ENCODE measurements around the gene SLAMF9. TPM values are rescaled to one million over a fixed set of nuclear protein-coding genes. Genes with fewer than 3 reads are reported as not detected.

SLAMF9 gene
- total RNA-seq, 1 donor from 2014 or later, result not detected

DNA sequence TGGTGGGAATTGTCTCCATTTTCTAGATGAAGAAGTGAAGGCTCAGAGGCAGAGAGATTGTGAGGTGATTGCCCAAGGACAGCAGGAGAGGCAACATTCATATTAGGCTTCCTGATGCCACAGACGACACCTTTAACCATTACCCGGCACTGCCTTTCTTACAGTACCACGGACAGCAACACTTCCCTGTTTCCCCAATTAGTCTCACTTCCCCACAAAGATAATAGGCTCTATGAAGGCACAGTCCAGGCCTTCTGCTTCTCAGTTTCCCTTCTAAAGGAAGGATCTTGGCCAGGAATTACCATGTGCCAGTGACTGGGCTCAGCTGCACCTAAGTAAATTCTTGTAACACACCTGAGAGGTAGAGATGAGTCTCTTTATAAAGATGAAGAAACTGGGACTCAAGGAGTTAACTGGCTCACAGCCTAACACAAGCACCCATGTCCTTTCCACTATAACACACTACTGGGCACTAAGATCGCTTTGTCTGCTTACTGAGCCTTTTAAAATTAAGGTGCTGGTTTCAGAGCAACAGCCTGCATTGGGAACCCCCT, 18.2 kb downstream of the SLAMF9 start:
- H3K36me3 Mint-ChIP-seq (ENCODE audit: unreplicated experiment), result no peaks in the 10 kb centered on the region
- no peak overlapping the region for H3K4me3 Mint-ChIP-seq (ENCODE audit: unreplicated experiment)
- DNase-seq (ENCODE audit: extremely low spot score, unreplicated experiment), result no peak
- no peaks in the 10 kb centered on the region for H3K9me3 Mint-ChIP-seq (ENCODE audit: unreplicated experiment)
- no peaks in the 10 kb centered on the region for H3K4me1 Mint-ChIP-seq (ENCODE audit: unreplicated experiment)
- TF ChIP-seq, protein P1, sequence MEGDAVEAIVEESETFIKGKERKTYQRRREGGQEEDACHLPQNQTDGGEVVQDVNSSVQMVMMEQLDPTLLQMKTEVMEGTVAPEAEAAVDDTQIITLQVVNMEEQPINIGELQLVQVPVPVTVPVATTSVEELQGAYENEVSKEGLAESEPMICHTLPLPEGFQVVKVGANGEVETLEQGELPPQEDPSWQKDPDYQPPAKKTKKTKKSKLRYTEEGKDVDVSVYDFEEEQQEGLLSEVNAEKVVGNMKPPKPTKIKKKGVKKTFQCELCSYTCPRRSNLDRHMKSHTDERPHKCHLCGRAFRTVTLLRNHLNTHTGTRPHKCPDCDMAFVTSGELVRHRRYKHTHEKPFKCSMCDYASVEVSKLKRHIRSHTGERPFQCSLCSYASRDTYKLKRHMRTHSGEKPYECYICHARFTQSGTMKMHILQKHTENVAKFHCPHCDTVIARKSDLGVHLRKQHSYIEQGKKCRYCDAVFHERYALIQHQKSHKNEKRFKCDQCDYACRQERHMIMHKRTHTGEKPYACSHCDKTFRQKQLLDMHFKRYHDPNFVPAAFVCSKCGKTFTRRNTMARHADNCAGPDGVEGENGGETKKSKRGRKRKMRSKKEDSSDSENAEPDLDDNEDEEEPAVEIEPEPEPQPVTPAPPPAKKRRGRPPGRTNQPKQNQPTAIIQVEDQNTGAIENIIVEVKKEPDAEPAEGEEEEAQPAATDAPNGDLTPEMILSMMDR (IDR thresholded peaks at IDR 0.05), result no peak
- H3K27ac Mint-ChIP-seq (ENCODE audit: unreplicated experiment), result no peak overlapping the region
- H3K27me3 Mint-ChIP-seq (ENCODE audit: unreplicated experiment), result peaks cover 31% of the 10 kb centered on the region

DNA sequence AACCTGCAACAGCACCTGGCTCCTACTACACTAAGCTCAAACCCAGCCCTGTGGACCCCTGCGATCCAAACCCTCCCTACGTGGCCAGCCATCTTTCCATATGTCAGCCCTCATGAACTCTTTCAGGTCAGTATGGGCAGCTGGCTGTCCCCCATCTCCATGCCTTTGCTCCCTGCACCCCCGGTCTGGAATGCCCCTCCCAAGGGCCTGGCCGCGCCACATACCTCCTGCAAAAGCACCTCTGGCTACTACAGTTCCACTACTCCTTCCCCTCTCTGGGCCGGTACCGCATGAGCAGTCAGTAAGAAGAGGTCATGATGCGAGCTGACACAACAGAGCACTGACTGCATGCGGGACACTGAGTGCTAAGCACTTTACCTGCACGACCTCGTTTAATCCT, 18.7 kb downstream of the SLAMF9 start:
- Mint-ChIP-seq H3K27ac (ENCODE audit: unreplicated experiment) (no peak overlapping the region), H3K36me3 (ENCODE audit: unreplicated experiment) (no peaks in the 10 kb centered on the region), H3K9me3 (ENCODE audit: unreplicated experiment) (no peaks in the 10 kb centered on the region), H3K4me1 (ENCODE audit: unreplicated experiment) (no peaks in the 10 kb centered on the region), H3K4me3 (ENCODE audit: unreplicated experiment) (no peak overlapping the region), H3K27me3 (ENCODE audit: unreplicated experiment) (peaks cover 28% of the 10 kb centered on the region)
- no peak for DNase-seq (ENCODE audit: extremely low spot score, unreplicated experiment)
- TF ChIP-seq, protein P1 (IDR thresholded peaks at IDR 0.05), result no peak

GRCh38 chr1:159934136-159935039, 19.6 kb downstream of the SLAMF9 start:
- no peak for DNase-seq (ENCODE audit: extremely low spot score, unreplicated experiment)
- Mint-ChIP-seq H3K4me1 (ENCODE audit: unreplicated experiment) (no peaks in the 10 kb centered on the region), H3K36me3 (ENCODE audit: unreplicated experiment) (no peaks in the 10 kb centered on the region), H3K4me3 (ENCODE audit: unreplicated experiment) (no peak overlapping the region), H3K27me3 (ENCODE audit: unreplicated experiment) (peaks cover 20% of the 10 kb centered on the region), H3K27ac (ENCODE audit: unreplicated experiment) (no peak overlapping the region), H3K9me3 (ENCODE audit: unreplicated experiment) (no peaks in the 10 kb centered on the region)
- TF ChIP-seq, protein P1 (IDR thresholded peaks at IDR 0.05), result no peak

DNA sequence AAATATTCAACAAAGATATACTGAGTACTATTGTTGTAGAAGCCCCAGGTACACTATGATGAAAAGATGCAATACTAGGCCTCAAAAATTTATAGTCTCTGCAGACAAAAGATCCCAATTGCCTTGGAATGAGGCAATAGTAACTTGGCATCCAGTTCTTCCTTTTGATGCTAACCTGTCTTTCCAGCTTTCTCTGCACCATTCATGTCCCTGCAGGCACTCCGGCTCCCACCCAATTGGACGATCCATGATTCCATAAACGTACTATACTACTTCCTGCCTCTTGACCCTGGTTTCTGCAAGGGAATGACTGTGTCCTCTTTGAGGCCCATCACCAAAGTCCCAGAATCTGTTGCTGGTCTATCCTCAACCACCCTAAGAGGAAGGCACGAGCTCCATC, 20.7 kb downstream of the SLAMF9 start:
- no peak overlapping the region for H3K4me3 Mint-ChIP-seq (ENCODE audit: unreplicated experiment)
- DNase-seq (ENCODE audit: extremely low spot score, unreplicated experiment), result no peak
- H3K36me3 Mint-ChIP-seq (ENCODE audit: unreplicated experiment), result no peaks in the 10 kb centered on the region
- no peak overlapping the region for H3K27ac Mint-ChIP-seq (ENCODE audit: unreplicated experiment)
- H3K27me3 Mint-ChIP-seq (ENCODE audit: unreplicated experiment), result peaks cover 15% of the 10 kb centered on the region
- H3K9me3 Mint-ChIP-seq (ENCODE audit: unreplicated experiment), result no peaks in the 10 kb centered on the region
- TF ChIP-seq, protein P1 (IDR thresholded peaks at IDR 0.05), result no peak
- H3K4me1 Mint-ChIP-seq (ENCODE audit: unreplicated experiment), result no peaks in the 10 kb centered on the region
